MM.1S (cell line): ENCODE data around the gene PAXX.

Experiments used
- EZH2 ChIP-seq: fragments of 300-600 bp; sonication (generic); optimal IDR thresholded peaks from 2 replicates; pipeline ENCODE3; 2017; ENCODE audit warnings: low read depth, mild to moderate bottlenecking, antibody characterized with exemption, low read length, mixed read lengths
- TF ChIP-seq, protein P1 (sequence below): fragments of 300-600 bp; sonication (generic); IDR thresholded peaks from 2 replicates; pipeline ENCODE4 v1.5.1; 2016; ENCODE audit warnings: antibody characterized with exemption, low read length, mixed read lengths

DNA sequence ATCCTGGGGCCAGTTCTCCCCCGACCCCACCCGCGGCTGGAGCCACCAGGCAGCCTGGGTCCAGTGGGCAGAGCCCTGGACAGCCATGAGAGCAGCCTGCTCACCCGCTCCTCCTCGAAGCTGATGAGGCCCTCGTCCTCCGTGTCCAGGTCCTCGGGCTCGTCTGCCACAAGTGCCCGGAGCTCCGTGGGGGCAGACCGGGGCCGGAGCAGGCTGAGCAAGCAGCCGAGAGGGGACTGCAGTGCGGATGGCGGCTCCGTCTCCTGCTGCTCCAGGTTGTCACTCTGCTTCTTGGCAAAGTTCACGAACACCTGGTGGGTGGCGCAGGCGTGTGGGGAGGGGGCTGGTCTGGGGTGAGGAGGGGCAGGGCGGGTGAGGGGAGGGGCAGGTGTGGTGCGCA, 16.1 kb downstream of the PAXX start:
- TF ChIP-seq, protein P1, sequence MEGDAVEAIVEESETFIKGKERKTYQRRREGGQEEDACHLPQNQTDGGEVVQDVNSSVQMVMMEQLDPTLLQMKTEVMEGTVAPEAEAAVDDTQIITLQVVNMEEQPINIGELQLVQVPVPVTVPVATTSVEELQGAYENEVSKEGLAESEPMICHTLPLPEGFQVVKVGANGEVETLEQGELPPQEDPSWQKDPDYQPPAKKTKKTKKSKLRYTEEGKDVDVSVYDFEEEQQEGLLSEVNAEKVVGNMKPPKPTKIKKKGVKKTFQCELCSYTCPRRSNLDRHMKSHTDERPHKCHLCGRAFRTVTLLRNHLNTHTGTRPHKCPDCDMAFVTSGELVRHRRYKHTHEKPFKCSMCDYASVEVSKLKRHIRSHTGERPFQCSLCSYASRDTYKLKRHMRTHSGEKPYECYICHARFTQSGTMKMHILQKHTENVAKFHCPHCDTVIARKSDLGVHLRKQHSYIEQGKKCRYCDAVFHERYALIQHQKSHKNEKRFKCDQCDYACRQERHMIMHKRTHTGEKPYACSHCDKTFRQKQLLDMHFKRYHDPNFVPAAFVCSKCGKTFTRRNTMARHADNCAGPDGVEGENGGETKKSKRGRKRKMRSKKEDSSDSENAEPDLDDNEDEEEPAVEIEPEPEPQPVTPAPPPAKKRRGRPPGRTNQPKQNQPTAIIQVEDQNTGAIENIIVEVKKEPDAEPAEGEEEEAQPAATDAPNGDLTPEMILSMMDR: no peak
- no peak for TF ChIP-seq EZH2
